SIG-M5 treated with dmso at 0.1 percent for 504 hours (cell line): ENCODE results near the gene CEP68.
A peak's percentile ranks its signal among the peaks of the same experiment; 100 is the strongest.
"Not testable (repeated sequence)": the region's sequence is repeated elsewhere in the genome, so short reads cannot be mapped to it uniquely, and the experiment has no call there.

Experiments used
- DNase-seq: peaks from one replicate; lab custom pipeline; 2025; ENCODE audit not compliant: unreplicated experiment; lab: John Stamatoyannopoulos, UW

Gene CEP68

DNA sequence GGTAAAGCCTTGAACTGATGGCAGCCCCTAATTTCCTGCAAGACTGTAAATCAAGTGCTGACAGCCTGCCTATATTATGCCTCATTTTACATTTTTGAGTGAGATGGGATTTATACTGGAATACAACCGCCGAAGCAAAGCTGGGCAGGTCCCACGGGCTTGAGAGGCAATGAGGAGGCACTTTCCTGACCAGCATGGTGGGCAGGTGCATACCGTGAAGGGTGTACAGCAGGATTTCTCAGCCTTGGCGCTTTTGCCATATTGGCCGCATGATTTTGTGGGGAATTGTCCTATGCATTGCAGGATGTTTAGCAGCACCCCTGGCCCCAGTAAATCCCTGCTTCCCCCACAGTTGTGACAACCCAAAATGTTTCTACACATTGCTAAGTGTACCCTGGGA is 22.8 kb downstream of the CEP68 start:
- DNase-seq: no peak

DNA sequence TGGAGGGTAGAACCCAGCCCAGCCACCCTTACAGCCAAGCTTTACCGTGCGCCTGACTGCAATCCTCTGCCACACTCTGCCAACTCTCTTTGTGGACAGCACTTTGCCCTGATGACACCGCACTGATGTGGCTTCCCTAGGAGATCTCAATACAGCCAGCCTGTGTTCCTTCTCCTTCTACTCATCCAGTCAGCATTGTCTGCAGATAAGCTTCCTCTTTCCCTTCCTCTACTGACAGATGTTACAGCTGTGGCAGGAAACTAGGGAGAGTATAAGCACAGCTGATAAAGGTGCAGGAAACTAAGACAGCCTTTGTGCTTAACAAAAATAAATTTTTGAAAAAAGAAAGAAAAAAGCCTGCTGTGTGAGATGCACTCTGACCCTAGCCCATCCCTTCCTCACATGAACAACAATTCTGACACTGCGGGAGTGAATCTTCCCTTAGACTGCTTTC is 25.0 kb downstream of the CEP68 start:
- DNase-seq: peak; percentile 80

DNA sequence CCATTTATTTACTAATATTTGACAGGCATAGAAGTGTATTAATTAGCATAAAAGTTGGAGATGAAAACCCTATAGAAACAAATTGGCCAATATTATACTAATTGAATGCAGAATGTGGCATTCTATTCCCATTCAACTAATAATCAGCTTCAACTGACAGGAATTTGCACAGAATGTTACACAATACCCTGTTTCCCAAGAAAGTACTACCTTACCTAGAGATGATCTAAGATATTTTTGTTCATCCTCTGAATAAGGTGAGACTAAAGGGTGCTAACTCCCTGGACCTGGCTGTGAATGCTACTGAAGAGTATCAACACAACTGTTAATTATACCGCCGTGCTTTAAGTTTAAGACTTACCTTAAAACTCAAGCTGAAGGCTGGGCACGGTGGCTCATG is 28.9 kb downstream of the CEP68 start:
- no peak for DNase-seq

DNA sequence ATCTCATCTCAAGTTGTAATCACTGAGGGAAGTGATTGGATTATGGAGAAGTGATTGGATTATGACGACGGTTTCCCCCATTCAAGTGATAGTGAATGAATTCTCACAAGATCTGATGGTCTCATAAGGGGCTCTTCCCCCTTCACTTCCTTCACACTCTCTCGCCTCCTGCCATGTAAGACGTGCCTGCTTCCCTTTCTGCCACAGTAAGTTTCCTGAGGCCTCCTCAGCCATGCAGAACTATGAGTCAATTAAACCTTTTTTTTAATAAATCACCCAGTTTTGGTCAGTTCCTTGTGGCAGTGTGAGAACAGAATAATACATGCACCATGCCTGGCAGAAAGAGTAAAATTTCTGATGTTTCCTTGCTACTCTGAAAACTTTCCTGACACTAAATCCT is 36.6 kb downstream of the CEP68 start:
- DNase-seq: no peak

DNA sequence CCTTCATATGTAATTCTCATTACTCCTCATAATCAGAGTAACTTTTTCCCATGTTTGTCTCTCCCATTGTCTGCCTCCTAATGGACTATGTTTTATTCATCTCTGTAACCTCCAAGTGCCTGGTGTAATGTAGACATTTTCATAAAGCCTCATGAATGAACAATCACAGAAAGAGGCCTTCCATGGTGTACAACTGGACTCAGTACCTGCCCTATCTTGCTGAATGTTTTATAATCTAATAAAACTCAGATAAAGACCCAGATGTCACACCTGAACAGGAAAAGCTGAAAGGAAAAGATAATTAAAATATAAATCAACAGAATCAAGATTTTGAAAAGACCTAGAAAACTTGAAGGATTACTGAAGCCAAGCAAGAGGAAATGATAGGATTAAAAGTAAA is 37.0 kb downstream of the CEP68 start:
- no peak for DNase-seq

DNA sequence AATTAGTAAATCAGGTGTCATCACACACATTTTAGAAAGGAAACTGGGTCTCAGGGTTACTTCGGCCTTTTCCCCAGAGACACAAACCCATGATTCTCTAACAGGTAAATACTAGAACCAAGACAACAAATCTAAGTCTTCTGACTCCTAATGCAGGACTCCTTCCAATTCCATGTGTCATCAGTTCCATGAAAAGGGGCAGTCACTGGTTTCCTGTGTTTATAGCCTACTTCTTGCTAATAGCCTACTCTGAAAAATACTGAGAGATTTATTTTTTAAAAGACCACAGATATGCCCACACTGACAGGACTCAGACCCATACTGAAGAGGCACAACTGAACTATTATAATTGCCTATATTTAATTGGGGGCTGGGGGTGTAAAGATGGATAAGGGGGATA is 40.7 kb downstream of the CEP68 start:
- no peak for DNase-seq

DNA sequence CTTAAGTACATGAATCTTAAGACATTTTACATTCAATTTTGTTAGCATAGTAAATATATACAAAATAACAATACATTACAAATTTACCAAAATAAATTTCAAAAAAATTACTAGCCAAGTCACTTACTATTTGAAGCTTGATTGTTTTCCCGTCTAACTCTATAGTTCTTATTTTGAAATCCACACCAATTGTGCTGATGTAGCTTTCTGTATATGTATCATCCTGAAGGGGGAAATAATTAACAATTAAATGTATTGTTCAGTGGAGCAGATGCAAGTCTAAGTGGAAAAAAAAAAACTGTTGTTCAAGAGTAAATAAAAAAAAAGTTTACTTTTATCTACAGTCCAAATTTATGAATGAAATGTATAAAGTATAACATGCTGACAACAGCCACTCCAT is 41.6 kb downstream of the CEP68 start:
- no peak for DNase-seq

DNA sequence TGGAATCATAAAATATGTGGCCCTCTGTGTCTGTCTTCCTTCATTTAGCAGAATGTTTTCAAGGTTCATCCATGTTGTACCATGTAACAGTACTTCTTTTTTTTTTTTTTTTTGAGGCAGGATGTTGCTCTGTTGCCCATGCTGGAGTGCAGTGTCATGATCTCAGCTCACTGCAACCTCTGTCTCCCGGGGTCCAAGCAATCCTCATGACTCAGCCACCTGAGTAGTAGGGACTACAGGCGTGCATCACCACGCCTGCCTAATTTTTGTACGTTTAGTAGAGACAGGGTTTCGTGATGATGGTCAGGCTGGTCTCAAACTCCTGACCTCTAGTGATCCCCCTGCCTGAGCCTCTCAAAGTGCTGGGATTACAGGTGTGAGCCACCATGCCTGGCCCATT is 42.5 kb downstream of the CEP68 start:
- no peak for DNase-seq

DNA sequence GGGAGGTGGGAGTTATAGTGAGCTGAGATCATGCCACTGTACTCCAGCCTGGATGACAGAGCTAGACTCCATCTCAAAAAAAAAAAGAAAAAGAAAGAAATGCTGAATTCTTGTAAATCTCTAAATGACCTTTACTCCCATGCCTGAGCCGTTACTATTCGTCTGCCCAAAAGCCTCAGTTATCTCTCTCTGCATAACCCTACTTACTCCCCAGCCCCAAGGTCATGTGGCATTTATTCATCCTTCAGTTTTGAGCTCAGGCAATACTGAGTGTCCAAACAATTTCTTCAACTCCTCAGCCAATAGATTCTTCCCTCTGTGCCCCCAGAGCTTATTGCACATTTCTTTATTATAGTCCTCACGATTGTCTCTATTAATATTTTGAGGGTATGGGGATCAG is 44.9 kb downstream of the CEP68 start:
- DNase-seq: no peak

DNA sequence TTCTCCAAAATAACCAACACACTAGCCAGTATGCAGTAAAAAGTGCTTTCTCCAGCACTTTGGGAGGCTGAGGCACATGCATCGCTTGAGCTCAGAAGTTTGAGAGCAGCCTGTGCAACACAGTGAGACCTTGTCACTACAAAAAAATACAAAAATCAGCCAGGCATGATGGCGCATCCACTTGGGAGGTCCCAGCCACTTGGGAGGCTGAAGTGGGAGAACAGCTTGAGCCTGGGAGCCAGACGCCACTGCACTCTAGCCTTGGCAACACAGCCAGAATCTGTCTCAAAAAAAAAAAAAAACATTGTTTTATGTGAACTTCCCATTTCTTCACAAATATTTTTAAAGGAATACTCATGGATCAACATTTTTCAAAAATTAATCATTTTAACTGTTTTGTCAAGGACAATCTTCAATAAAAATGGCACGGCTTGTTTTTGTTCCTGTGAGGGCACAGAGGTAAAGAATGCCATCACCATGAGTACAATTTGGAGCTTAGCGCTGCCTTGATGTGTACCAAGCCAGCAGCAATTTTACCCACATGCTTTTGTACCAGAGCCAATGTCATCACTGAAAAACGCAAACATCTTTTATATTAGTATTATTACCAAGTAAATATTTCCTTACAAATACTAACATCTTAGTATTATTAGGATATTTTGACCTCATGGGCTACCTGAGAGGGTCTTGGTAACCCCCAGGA is 46.9 kb downstream of the CEP68 start:
- DNase-seq: no peak

DNA sequence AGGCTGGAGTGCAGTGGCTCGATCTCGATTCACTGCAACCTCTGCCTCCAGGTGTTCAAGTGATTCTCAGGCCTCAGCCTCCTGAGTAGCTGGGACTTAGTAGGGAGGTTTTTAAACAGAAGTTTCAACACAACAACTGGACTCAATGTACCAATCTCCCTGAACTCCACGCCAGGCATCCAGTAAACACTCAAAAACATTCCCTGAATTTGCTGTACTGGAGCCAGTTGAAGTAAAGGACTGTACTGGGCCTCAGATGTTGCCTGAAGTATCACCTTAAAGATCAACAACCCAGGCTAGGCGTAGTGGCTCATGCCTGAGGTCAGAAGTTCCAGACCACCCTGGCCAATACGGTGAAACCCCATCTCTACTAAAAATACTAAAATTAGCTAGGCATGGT is 51.3 kb downstream of the CEP68 start:
- DNase-seq: no peak

DNA sequence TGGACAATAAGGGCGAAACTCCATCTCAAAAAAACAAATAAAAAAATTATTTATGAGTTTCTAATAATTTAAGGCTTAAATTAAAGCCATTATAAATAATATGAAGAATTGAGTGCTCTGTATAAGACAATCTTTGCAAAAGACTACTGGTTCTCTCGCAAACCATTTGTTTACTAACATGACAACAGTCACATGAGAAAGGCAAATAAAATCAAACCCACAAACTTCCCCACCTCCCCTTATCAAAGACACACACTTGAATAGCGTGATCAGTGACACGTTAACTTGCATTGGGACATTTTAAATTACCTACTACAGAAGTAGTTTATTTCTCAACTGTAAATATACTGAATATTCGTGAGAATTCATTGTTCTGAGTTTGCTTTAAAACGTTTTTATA is 52.6 kb downstream of the CEP68 start:
- no peak for DNase-seq

DNA sequence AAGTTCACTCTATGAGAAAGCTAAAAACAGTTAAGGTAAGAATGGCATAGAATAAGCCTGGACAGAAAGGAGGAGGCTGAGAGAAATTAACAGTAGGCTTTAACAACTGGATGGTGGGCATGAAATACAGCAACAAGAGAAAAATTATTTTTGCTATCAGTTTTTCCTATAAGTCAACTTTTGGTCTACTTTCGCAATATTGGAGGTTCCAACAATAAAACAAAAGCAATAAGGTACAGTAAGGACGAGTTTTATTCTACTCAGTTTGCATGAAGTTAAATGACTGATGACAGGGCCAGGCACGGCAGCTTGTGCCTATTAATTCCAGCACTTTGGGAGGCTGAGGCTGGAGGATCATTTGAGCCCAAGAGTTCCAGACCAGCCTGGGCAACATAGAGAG is 56.4 kb downstream of the CEP68 start:
- DNase-seq: no peak

DNA sequence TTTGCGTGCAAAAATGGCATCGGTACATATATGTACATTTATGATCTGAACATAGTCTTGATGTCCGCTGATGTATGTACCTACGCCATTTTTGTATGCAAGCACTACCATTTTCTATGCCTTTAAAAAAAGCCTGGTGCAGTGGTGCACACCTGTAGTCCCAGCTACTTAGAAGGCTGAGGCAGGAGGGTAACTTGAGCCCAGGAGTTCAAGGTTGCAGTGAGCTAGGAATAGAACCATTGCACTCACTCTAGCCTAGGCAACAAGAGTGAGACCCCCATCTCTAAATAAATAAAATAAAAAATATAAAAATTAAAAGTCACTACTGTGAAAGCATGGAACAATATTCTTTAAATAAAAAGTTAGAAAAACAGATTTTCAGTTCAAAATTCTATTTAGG is 57.0 kb downstream of the CEP68 start:
- no peak for DNase-seq

DNA sequence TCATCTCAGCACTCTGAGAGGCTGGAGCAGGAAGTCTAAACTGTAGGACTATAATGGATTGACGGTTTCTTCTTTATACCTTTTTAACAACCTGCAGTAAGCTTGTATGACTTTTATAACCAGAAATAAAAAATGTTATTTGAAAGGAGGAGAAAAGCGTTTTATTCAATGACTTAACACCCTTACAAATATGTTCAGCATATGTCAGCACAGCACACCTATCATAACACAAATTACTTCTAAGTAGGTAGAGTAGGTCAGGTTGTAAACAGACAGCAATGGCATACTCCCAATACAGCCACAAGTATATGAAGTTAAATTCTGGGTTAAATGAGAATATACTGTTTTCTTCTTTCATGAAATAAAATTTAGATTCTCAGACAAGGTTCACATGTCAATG is 57.6 kb downstream of the CEP68 start:
- no peak for DNase-seq

DNA sequence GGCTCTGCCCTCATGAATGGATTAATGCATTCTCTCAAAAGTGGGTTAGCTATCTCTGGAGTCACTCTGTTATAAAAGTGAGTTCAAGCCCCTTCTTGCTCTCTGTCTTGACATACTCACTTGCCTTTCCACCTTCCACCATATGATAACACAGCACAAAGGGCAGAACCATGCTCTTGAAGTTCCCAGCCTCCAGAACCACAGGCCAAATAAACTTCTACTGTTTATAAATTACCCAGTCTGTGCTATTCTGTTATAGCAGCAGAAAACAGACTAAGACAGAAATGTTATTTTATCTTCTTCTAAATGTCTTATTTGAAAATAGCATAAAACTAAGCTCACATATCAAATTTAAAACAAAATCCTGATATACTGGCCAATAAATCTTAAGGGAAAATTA is 58.7 kb downstream of the CEP68 start:
- DNase-seq: no peak

DNA sequence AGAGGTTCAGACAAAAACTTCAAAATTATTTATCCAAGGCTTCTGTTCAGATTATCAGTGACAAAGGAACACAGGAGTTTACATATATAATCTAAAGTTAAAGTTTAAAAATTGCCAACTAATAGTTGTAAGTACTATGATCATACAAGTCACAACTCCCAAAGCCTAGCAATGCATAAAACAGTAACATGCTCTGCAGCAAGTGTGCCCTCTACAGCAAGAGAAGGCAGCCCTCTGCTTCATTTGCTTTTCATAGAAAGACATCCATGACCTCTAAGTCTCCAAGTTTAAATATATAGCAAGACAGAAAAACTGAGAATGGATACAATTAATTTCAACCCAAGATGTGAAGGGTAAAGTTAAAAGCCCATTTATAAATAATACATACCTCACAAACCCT is 60.4 kb downstream of the CEP68 start:
- no peak for DNase-seq

DNA sequence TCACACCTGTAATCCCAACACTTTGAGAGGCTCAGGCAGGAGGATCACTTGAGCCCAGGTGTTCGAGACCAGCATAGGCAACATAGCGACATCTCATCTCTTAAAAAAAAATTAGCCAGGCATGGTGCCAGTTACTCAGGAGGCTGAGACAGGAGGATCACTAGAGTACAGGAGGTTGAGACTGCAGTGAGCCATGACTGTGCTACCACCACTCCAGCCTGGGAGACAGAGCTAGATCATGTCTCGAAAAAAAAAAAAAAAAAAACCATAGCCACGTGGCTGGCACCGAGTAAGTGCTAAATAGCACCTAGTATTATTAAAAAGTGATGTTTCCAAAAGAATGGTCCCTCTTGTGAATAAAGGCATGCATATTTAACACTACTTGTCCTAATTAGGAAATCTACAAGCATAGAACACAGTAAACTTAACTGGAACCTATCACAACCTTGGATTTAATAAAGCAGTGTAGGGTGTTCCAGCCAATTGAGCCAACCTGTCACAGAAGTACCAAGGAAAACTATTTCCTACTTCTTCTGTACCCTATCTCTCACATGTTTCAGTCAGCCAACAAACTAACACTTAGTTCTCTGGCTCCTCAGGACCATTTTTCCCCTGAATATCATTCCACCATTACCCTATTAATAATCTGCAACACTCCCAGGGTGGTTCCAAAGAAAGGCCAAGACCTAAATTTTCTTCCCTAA is 64.9 kb downstream of the CEP68 start:
- DNase-seq: no peak

DNA sequence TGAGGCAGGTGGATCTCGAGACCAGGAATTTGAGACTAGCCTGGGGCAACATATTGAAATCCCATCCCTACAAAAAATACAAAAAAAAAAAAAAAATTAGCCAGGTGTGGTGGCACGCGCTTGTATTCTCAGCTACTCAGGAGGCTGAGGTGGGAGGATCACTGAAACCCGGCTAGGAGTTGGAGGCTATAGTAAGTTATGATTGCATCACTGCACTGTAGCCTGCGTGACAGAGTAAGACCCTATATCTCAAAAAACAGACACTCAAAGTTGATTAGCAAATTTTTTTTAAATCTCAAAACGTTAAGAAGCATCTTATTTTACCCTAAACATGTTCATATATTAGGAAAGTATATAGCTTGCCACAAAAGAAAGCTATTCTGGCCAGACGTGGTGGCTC is 66.1 kb downstream of the CEP68 start:
- no peak for DNase-seq

DNA sequence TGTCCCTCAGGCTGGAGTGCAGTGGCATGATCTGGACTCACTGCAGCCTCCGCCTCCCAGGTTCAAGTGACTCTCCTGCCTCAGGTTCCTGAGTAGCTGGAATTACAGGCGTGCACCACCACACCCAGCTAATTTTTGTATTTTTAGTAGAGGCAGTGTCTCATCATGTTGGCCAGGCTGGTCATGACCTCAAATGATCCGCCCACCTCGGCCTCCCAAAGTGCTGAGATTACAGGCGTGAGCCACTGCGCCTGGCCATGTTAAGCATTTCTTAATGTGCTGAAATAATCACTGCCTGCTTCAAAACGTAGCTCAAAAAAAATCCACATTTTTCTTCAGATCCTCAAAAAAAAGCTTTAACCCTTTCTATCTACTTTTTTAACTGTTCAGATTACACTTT is 69.2 kb downstream of the CEP68 start:
- not testable (repeated sequence) for DNase-seq

DNA sequence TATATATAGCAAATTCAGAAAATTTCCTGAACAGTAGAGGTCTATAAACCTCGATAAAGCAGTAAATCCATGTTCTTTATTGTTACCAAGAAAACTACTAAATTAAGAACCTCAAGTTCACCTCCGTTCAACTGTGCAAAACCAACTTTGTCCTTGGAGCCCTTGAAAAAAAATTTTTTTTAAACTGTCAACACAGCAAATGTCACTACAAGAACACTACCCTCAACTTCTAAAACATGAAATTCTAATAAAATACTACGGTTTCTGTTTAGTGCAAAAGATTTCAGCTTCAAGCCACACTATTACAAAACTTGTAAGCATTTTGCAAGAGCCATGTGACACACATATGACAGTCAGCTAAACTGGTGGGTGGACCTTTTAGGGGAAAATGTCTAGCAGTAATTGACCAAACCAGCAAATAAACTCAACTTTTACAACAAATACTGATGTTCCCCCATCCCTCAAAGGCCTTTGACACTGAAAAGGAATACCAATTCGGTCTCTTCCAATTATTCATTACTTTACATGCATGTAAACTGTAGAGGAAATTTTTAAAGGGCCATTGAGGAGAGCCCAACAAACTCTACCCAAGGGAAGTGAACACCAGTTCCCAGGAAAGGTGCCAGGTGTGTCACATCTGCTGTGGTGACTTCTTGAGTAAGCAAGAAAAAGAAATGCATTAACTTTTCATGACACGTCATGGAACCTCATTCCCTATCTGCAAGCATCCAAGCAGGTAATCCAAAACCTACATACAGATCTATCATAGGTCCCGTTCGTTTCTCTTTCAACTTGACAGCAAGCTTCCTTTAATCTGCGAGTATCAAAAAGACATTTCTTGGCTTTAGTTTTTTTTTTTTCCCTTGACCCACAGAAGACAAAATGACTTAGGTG is 72.3 kb downstream of the CEP68 start:
- peak; percentile 92 for DNase-seq

DNA sequence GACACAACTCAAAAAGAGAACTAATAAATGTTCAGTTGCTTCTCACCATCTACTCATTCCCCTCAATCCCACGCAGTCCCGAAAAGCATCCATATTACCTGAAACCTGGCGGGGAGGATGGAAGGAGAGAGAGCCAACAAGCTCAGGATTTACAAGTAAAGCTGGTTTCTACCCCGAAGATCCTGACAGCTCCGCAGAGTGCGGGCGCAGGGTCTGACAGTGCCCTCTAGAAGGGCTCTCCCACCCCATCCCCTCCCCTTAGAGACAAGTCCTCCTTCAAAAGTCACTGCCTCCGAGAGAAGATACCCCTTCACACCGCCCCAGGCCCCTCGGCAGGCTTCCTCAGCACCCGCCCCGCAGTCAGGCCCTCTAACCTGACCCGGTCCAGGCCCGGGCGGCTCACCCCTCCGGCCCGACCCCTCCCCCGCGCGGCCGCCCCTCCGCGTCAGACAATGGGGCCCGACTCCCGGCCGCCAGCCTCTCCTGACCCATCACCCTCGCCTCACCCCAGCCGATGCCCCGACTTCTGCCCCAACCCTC is 73.1 kb downstream of the CEP68 start:
- no peak for DNase-seq
